Small intestine (tissue), 7 donors: ENCODE results near the gene IER5L. TPM values are rescaled to one million over a fixed set of nuclear protein-coding genes. Genes with fewer than 3 reads are reported as not detected.
"Not testable (repeated sequence)": the region's sequence is repeated elsewhere in the genome, so short reads cannot be mapped to it uniquely, and the experiment has no call there.

Experiments used
- DNase-seq, 2 donors: peaks; one replicate each; pipeline versions ENCODE4 v3.0.0 to v3.0.0-alpha.2; 2013
- FAIRE-seq: peaks from 2 replicates; lab custom pipeline; 2012; peaks lifted over from hg19 to GRCh38; lab: Jason Lieb, UNC
- H3K27ac ChIP-seq, 3 donors: one replicate each; pipeline ENCODE4 v1.5.1; 2013; ENCODE audit warnings: low read length in 2 of 3, mild to moderate bottlenecking in 2 of 3, control low read depth in 1 of 3, inconsistent platforms in 1 of 3, low read depth in 1 of 3, moderate library complexity in 1 of 3
- H3K27me3 ChIP-seq, 3 donors: one replicate each; pipeline ENCODE4 v1.6.1; 2013; ENCODE audit warnings: low read length in 3 of 3, inconsistent platforms in 1 of 3; ENCODE audit not compliant: control insufficient read depth in 3 of 3, insufficient read depth in 3 of 3
- H3K36me3 ChIP-seq, 3 donors: one replicate each; pipeline ENCODE4 v1.6.1; 2013; ENCODE audit warnings: low read length in 3 of 3, inconsistent platforms in 1 of 3, low read depth in 1 of 3, mild to moderate bottlenecking in 1 of 3, moderate library complexity in 1 of 3; ENCODE audit not compliant: control insufficient read depth in 3 of 3, insufficient read depth in 2 of 3
- H3K4me1 ChIP-seq, 3 donors: one replicate each; pipeline ENCODE4 v1.6.1; 2013; ENCODE audit warnings: low read length in 2 of 3, inconsistent platforms in 1 of 3, low read depth in 1 of 3, mild to moderate bottlenecking in 1 of 3, moderate library complexity in 1 of 3; ENCODE audit not compliant: control insufficient read depth in 3 of 3, insufficient read depth in 2 of 3
- H3K4me3 ChIP-seq, 3 donors: one replicate each; pipeline ENCODE4 v1.5.1; 2013; ENCODE audit warnings: low read length in 3 of 3, control low read depth in 1 of 3, inconsistent platforms in 1 of 3, low read depth in 1 of 3, mild to moderate bottlenecking in 1 of 3, moderate library complexity in 1 of 3
- H3K9me3 ChIP-seq, 2 donors: one replicate each; pipeline ENCODE4 v1.6.1; 2013; ENCODE audit warnings: low read depth in 1 of 2, low read length in 1 of 2; ENCODE audit not compliant: control insufficient read depth in 2 of 2, insufficient read depth in 1 of 2
- WGBS, 3 donors: extraction: QIAGEN DNeasy Blood & Tissue Kit; methylation state at CpG; one replicate each; pipeline ENCODE4 v1.1.7; 2013; 5-methylcytosine and 5-hydroxymethylcytosine counted together
- polyA plus RNA-seq, 4 donors: library from polyadenylated mRNA; stranded (reverse) in 3 of 4; unstranded in 1 of 4; fragments of 200-250 nt in 3 of 4; fragments of 120-200 nt in 1 of 4; gene quantifications; one replicate each; pipeline versions ENCODE4 v1.2.1 to v1.2.3, GENCODE V29; 2013
- donor health status: healthy with polysubstance abuse.
- donor health status: control.
- donor health status: control.
- donor health status: Bipolar disorder and iron deficiency.
- donor health status: healthy.

The IER5L gene
- polyA plus RNA-seq, 4 donors, result 0.89 to 13.7 (median 4.6) TPM

DNA sequence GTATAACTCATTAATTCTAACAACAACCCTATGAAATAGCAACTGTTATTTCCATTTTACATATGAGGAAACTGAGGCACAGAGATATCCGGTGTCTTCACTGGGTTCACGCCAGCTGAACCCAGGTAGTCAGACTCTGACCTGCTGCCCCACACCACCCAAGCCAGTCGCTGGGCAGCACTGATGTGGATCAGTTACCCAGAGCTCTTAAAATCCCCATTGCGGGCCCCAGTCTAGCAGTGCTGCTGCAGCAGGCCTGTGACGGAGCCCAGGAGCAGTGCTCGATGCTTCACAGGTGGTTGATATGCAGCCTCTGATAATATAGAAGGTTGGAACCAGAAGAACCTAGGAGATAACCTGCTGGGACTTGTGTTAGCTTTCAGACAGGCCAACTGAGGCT is 42.6 kb downstream of the IER5L start:
- no peaks in the 10 kb centered on the region for H3K9me3 ChIP-seq
- H3K27ac ChIP-seq, result no peak overlapping the region
- no peak overlapping the region for H3K4me3 ChIP-seq
- WGBS, 3 donors, result 88 to 91% (median 90%) methylated on average over 6 of the region's 6 CpGs
- H3K4me1 ChIP-seq, result peaks cover 0 to 33% (median 4%) of the 10 kb centered on the region in 3 donors
- peaks cover 4 to 76% (median 13%) of the 10 kb centered on the region in 3 donors for H3K36me3 ChIP-seq
- no peak for DNase-seq
- FAIRE-seq, result no peak
- no peaks in the 10 kb centered on the region for H3K27me3 ChIP-seq

DNA sequence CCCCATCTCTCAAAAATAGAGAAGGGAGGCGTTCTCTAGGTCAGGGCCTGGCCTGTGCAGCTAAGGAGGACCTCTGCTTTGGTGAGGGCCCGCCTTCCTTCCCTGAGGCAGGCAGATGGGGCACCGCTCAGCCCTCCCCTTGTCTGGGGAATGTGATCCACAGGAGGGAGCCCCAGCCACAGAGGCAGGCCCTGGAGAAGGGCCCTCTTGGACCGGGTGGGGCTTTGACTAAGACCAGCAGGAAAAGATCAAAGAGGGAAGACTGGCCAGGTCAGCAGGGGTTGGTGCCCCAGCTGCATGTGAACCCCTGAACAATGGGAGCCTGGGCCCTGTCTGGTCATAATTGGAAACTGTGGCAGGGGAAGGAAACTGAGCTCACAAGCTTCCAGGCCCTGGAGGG is 45.0 kb downstream of the IER5L start:
- peak overlapping the region in 1 of 3 donors; percentile 64 for H3K27ac ChIP-seq
- H3K4me1 ChIP-seq, result peaks cover 0 to 11% (median 0%) of the 10 kb centered on the region in 3 donors
- DNase-seq (peak in 1 of 2 donors; percentile 29), FAIRE-seq (no peak)
- no peaks in the 10 kb centered on the region for H3K27me3 ChIP-seq
- WGBS, 3 donors, result 82 to 92% (median 89%) methylated on average over 4 of the region's 4 CpGs
- H3K36me3 ChIP-seq, result peaks cover 8 to 81% (median 16%) of the 10 kb centered on the region in 3 donors
- H3K4me3 ChIP-seq, result no peak overlapping the region
- no peaks in the 10 kb centered on the region for H3K9me3 ChIP-seq

DNA sequence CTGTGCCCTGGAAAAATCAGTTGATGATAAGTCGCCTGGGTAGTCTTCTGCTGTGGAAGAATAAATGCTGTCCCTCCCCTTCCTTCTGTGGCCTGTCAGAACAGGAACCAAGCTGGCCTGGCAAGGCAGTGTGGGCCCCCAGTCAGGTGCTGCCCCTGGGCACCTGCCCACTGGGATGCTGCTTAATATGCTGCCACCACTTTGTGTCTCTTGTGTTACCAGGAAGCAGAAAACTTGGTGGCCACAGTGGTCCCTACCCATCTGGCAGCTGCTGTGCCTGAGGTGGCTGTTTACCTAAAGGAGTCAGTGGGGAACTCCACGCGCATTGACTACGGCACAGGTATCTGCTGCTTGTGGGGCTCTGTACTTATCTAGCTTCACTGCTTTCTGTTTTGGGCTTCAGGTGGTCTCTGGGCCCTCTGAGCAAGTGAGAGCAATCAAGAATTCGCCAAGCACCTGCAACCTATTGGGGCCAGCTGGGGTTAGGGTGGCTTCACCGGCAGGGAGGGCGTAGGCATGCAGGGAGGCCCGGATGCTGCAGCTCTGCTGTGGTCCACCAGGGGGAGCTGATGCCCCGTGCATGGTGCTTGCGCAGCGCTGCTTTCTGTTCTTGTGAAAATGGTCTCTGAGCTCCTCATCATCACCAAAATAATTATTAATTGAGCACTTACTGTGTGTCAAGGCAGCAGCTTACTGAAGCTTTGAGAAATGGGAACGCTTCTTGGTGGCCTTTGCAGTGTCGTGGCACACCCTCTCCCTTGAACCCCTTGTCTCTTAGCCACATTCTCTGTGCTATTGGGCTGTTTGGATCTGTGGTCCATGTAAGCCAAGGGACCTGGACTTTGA is 46.5 kb downstream of the IER5L start:
- no peak for FAIRE-seq
- no peaks in the 10 kb centered on the region for H3K27me3 ChIP-seq
- no peak overlapping the region for H3K4me3 ChIP-seq
- peak; percentile 70 to 85 for DNase-seq
- no peaks in the 10 kb centered on the region for H3K9me3 ChIP-seq
- 41 to 45% (median 43%) methylated on average over 13 of the region's 13 CpGs for WGBS, 3 donors
- H3K4me1 ChIP-seq, result peaks cover 0 to 10% (median 0%) of the 10 kb centered on the region in 3 donors
- H3K27ac ChIP-seq, result no peak overlapping the region
- H3K36me3 ChIP-seq, result peaks cover 8 to 79% (median 18%) of the 10 kb centered on the region in 3 donors

DNA sequence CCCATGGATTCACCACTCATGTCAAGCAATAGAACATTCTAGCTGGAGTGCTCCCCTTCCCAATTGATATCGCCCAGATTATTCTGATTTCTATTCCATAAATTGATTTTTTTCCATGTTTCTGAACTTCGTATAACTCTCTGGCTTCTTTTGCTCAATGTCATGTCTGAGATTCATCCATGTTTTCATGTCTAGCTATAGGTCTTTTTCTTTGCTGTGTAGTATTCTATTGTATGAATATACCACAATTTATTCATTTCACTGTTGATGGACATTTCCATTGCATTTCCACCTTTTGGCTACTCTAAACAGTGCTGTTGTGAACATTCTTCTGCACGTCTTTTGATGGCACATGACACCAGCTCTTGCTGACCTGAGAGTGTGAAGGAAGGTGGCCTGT is 47.3 kb downstream of the IER5L start:
- Histone ChIP-seq H3K27ac (no peak overlapping the region), H3K36me3 (peaks cover 8 to 78% (median 14%) of the 10 kb centered on the region in 3 donors), H3K9me3 (no peaks in the 10 kb centered on the region), H3K27me3 (no peaks in the 10 kb centered on the region), H3K4me1 (peaks cover 0 to 10% (median 0%) of the 10 kb centered on the region in 3 donors), H3K4me3 (no peak overlapping the region)
- FAIRE-seq (no peak), DNase-seq (no peak)
- WGBS, 3 donors, result 64 to 76% (median 67%) methylated on average over 3 of the region's 3 CpGs

DNA sequence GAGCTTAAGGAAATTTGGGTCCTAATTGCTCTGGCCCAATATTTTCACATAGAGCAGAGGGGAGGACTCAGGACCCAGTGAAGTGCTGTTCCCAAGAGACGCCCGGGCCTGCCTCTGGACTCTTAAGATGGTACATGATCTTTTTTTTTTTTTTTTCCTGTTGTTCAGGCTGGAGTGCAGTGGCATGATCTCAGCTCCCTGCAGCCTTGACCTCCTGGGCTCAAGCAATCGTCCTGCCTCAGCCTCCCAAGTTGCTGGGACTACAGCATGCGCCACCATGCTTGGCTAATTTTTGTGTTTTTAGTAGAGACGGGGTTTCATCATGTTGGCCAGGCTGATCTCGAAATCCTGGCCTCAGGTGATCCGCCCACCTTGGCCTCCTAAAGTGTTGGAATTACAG is 47.8 kb downstream of the IER5L start:
- H3K36me3 ChIP-seq, result peaks cover 8 to 77% (median 12%) of the 10 kb centered on the region in 3 donors
- not testable (repeated sequence) for H3K9me3 ChIP-seq, H3K4me1 ChIP-seq, H3K27ac ChIP-seq, DNase-seq, H3K4me3 ChIP-seq, H3K27me3 ChIP-seq, FAIRE-seq
- WGBS, 3 donors, result 88 to 91% (median 91%) methylated on average over 7 of the region's 7 CpGs

DNA sequence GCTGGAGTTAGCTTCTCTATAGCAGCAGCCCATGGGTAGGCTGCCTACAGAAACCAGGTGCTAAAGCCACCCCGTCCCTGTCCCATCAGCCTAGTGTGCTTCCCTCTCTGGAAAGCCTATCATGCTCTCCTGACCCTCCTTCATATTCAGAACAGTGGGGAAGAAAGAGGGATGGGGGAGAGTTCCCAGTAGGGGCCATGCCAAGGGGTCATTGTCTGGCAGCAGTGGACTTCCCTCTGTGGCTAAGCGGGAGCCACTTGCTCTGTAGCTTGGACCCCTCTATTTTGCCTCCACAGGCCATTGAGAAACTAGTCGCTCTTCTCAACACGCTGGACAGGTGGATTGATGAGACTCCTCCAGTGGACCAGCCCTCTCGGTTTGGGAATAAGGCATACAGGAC is 49.4 kb downstream of the IER5L start:
- H3K27ac ChIP-seq, result no peak overlapping the region
- peaks cover 5 to 80% (median 10%) of the 10 kb centered on the region in 3 donors for H3K36me3 ChIP-seq
- WGBS, 3 donors, result 92 to 94% (median 93%) methylated on average over 5 of the region's 5 CpGs
- H3K9me3 ChIP-seq, result no peaks in the 10 kb centered on the region
- H3K4me3 ChIP-seq, result no peak overlapping the region
- no peak for FAIRE-seq
- H3K27me3 ChIP-seq, result no peaks in the 10 kb centered on the region
- DNase-seq, result no peak
- H3K4me1 ChIP-seq, result peaks cover 0 to 11% (median 0%) of the 10 kb centered on the region in 3 donors

DNA sequence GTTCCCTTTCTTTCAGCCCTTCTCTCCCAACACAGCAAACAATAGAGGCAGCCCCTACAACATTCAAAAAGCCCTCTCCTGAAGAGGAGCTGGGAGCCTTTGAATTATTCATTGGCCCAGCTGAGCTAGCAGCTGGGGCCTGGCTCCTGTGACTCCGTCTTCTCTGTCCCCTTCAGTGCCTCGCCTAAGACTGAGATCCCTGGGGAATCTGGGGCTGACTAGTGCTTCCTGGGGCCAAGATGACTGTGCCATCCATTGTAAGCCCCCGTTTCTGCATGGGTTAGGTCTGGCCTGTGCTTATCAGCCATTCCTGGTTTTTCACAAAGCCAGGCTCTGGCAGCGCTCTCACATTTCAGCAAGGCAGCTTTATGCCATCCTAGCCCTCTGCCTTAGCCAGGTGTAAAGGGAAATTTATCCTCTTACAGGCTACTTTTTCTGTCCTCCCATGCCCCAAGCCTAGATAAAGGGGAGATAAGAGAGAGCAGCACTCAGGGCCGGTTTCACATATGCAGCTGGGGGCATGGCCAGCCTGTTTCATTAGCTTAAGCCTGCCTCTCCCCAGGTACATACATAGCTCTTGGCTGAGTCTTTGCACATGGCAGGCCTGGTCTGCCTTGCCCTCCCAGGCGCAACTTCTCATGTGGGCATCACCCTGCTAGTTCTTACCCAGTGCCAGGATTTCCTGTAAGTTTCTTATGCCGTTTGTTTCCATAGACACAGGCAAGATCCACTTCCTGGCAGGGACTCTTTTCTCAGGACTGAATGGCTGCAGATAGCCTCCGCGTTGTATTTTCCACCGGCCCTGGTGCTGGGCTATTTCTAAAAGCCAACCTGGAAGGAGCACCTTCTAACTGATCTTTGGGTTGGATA is 51.1 kb downstream of the IER5L start:
- no peaks in the 10 kb centered on the region for H3K9me3 ChIP-seq
- no peak overlapping the region for H3K4me3 ChIP-seq
- H3K4me1 ChIP-seq, result peaks cover 0 to 5% (median 0%) of the 10 kb centered on the region in 3 donors
- H3K27ac ChIP-seq, result no peak overlapping the region
- H3K27me3 ChIP-seq, result no peaks in the 10 kb centered on the region
- DNase-seq (no peak), FAIRE-seq (no peak)
- WGBS, 3 donors, result 81 to 85% (median 85%) methylated on average over 10 of the region's 10 CpGs
- peaks cover 5 to 82% (median 12%) of the 10 kb centered on the region in 3 donors for H3K36me3 ChIP-seq
